K562 (cell line): ENCODE data around the gene IL1F10. TPM values are rescaled to one million over a fixed set of nuclear protein-coding genes. Genes with fewer than 3 reads are reported as not detected.
A peak's percentile ranks its signal among the peaks of the same experiment; 100 is the strongest.

ENCODE experiments used
- BRCA1 ChIP-seq, 2 experiments: fragments of 450-650 bp in 1 of 2; sonication (generic) in 1 of 2; formaldehyde crosslinking in 1 of 2; IDR thresholded peaks; 2 replicates each; pipeline versions ENCODE4 v1.5.0 to v1.6.1; 2017 to 2020; ENCODE audit warnings: mild to moderate bottlenecking in 1 of 2, missing genetic modification reagents in 1 of 2
- BRD4 ChIP-seq: fragments of 200-600 bp; sonication (generic); IDR thresholded peaks from 2 replicates; pipeline ENCODE4 v1.6.1; 2017; ENCODE audit warnings: inconsistent platforms
- FOXM1 ChIP-seq, 2 experiments: fragments of 450-650 bp in 1 of 2; sonication (generic) in 1 of 2; formaldehyde crosslinking in 1 of 2; IDR thresholded peaks; 2 replicates each; pipeline versions ENCODE4 v1.6.1 to v1.9.0; 2017 to 2022; ENCODE audit warnings: low read depth in 2 of 2, mild to moderate bottlenecking in 2 of 2, missing genetic modification reagents in 1 of 2, moderate library complexity in 1 of 2
- KAT2B ChIP-seq: IDR thresholded peaks from one replicate; pipeline ENCODE4 v1.6.1; 2012; ENCODE audit warnings: low read depth, mild to moderate bottlenecking, control low read depth, inconsistent platforms, low read length, moderate library complexity
- MTA2 ChIP-seq: fragments of 450-650 bp; IDR thresholded peaks from 2 replicates; pipeline ENCODE4 v1.6.1; 2016; ENCODE audit warnings: low read depth
- NR2C1 ChIP-seq, 2 experiments: fragments of 450-650 bp; IDR thresholded peaks; 2 replicates each; pipeline ENCODE4 v1.6.1; 2017; ENCODE audit warnings: mild to moderate bottlenecking in 2 of 2, antibody characterized with exemption in 1 of 2, inconsistent platforms in 1 of 2, missing compliant biosample characterization in 1 of 2, missing genetic modification characterization in 1 of 2
- POLR3A ChIP-seq: IDR thresholded peaks from 2 replicates; pipeline ENCODE4 v1.6.1; 2011; ENCODE audit warnings: borderline replicate concordance, mild to moderate bottlenecking, moderate library complexity; ENCODE audit not compliant: insufficient read length, insufficient read depth; ENCODE audit errors: extremely low read depth
- PTTG1 ChIP-seq: fragments of 450-650 bp; IDR thresholded peaks from 2 replicates; pipeline ENCODE4 v1.6.1; 2016; ENCODE audit warnings: low read depth, mild to moderate bottlenecking, missing genetic modification characterization, missing compliant biosample characterization
- SMAD3 ChIP-seq: fragments of 450-650 bp; formaldehyde crosslinking; conservative IDR thresholded peaks from 2 replicates; pipeline ENCODE4 v1.4.0; 2020; ENCODE audit warnings: mild to moderate bottlenecking
- SMARCC2 ChIP-seq: fragments of 450-650 bp; IDR thresholded peaks from 2 replicates; pipeline ENCODE4 v1.6.1; 2017; ENCODE audit warnings: antibody characterized with exemption, moderate library complexity, mild to moderate bottlenecking, low read depth
- SREBF2 ChIP-seq: sonication (generic); formaldehyde crosslinking; IDR thresholded peaks from 2 replicates; pipeline ENCODE4 v1.4.0; 2020; ENCODE audit warnings: mild to moderate bottlenecking, missing genetic modification reagents
- SRF ChIP-seq, 2 experiments: fragments of 250-450, 450-650 bp in 1 of 2; sonication (Bioruptor Pico) in 1 of 2; sonication (generic) in 1 of 2; formaldehyde crosslinking; IDR thresholded peaks; 2 replicates each; pipeline versions ENCODE4 v1.5.0 to v1.5.1; 2020 to 2022; ENCODE audit warnings: mild to moderate bottlenecking in 1 of 2, missing genetic modification reagents in 1 of 2
- SRSF9 ChIP-seq: fragments of 200-400 bp; formaldehyde crosslinking; IDR thresholded peaks from 2 replicates; pipeline ENCODE4 v1.6.1; 2017; ENCODE audit warnings: low read depth, low read length, borderline replicate concordance
- TCFL5 ChIP-seq: fragments of 250-450 bp; sonication (Bioruptor Pico); conservative IDR thresholded peaks from 2 replicates; pipeline ENCODE4 v1.6.1; 2021; ENCODE audit warnings: mild to moderate bottlenecking, moderate library complexity, matching md5 sums
- TRIM24 ChIP-seq, 2 experiments: fragments of 450-650 bp; IDR thresholded peaks; 2 replicates each; pipeline ENCODE4 v1.6.1; 2016
- ZC3H11A ChIP-seq: IDR thresholded peaks from 2 replicates; pipeline ENCODE4 v1.6.1; 2012; ENCODE audit warnings: low read depth, low read length, improper control_type of control experiment
- polyA plus RNA-seq, 8 experiments: library from polyadenylated mRNA; depleted of rRNA in 4 of 8; stranded (reverse) in 5 of 8; unstranded in 3 of 8; fragments of >200 nt; fragmentation: Nextera tagmentation in 2 of 8; fragmentation: Illumina TruSeq in 1 of 8; extraction: Ambion mirVana in 2 of 8; extraction: Trizol in 1 of 8; gene quantifications; 2 replicates each; pipeline versions ENCODE4 v1.2.1 to v1.2.3, GENCODE V29; 2011 to 2014; ENCODE audit warnings: inconsistent platforms in 1 of 8, missing spikeins in 1 of 8
- total RNA-seq, 7 experiments: library from RNA; depleted of rRNA in 6 of 7; stranded (reverse); fragments of >200 nt in 6 of 7; fragmentation: Illumina TruSeq in 2 of 7; extraction: Trizol in 2 of 7; gene quantifications; 2 replicates each; pipeline versions ENCODE4 v1.2.1 to v1.2.3, GENCODE V29; 2011 to 2021; ENCODE audit warnings: low replicate concordance in 1 of 7
- TF ChIP-seq, protein P1 (sequence below): fragments of 250-450 bp; sonication (Bioruptor Pico); IDR thresholded peaks from 2 replicates; pipeline ENCODE4 v1.5.0; 2021; ENCODE audit warnings: mild to moderate bottlenecking, moderate library complexity
- TF ChIP-seq, protein P2 (sequence below): fragments of 250-450 bp; sonication (Bioruptor Pico); IDR thresholded peaks from 2 replicates; pipeline ENCODE4 v1.5.0; 2022; ENCODE audit warnings: mild to moderate bottlenecking
- TF ChIP-seq, protein P3 (sequence below), 3 experiments: IDR thresholded peaks in 2 of 3; conservative IDR thresholded peaks in 1 of 3; 2 replicates each; pipeline ENCODE4 v1.5.1; 2011 to 2012; ENCODE audit warnings: low read length in 3 of 3, mild to moderate bottlenecking in 3 of 3, control low read depth in 2 of 3, improper control_type of control experiment in 1 of 3, inconsistent platforms in 1 of 3, low read depth in 1 of 3, mixed read lengths in 1 of 3, moderate library complexity in 1 of 3; ENCODE audit not compliant: insufficient read depth in 2 of 3
- TF ChIP-seq, protein P4 (sequence below): fragments of 250-450 bp; sonication (Bioruptor Pico); IDR thresholded peaks from 2 replicates; pipeline ENCODE4 v1.6.1; 2021; ENCODE audit warnings: mild to moderate bottlenecking

The IL1F10 gene
- total and polyA plus RNA-seq, 9 of the 15 experiments (the other 6 are each of a cell fraction or from before 2014, with no cell fraction given), result not detected

DNA sequence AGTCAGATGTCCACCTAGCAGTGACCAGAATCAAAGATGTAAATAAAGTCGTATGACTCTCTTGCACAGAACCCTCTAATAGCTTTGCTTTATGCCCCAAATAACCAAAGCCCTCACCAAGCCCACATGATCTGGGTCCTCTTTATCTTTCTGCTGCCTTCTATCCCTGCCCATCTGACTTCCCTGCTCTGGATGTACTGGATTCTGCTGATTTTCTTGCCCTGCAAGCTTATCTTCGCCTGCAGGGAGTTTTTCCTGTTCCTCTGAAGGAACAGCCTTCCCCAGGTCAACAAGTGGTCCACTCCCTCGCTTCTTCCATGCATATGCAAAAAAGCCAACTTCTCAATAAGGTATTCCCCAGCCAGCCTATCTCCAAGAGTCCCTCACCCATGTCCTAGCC is 33.8 kb upstream of the IL1F10 start (continued):
- TF ChIP-seq, protein P1, sequence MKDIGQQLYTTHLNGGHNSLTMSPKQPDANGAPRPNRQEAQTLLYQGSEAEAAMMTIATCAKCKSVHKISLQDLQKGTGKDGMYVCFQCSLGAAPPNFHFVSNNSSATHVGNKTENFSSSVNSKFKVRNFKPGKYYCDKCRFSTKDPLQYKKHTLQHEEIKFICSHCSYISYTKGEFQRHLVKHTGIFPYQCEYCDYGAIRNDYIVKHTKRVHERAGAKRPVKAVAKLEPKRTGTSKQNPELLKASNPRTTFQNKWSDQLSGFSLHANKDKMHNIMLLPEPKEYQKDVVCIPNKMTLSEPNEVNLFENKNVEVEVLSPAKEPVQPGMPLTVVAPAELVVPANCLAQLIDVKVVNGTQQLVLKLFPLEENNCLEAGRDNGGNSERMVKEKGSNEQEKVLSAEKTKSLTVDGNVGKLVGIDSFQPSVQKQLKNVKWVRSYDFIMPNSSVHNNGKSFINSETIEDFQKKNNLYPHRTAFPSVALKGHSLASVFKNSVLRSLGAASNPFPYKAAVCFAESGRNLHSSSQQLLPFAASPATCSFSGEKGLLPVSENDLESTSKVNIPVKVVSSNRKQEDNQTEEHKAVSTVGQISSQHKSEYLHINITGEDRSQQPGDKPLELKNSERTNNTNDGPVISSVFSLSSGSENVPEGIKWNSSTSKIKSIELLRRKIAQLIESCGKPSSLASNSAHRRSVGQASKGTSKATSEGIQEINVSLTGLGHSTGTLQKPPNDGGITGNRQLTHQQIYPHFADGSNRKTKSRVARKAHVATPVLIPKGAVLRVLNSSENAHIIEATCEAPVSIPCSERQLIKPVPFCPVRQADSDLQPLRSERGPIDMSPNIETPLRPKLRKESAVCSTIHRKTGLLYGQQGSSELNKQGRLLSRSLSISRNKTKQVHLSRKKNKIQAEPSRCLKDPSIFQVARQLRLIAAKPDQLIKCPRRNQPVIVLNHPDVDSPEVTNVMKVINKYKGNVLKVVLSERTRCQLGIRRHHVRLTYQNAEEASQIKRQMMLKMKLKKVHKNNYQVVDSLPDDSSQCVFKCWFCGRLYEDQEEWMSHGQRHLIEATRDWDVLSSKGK (CRISPR knock-in tag), result no peak
- TF ChIP-seq, protein P2, sequence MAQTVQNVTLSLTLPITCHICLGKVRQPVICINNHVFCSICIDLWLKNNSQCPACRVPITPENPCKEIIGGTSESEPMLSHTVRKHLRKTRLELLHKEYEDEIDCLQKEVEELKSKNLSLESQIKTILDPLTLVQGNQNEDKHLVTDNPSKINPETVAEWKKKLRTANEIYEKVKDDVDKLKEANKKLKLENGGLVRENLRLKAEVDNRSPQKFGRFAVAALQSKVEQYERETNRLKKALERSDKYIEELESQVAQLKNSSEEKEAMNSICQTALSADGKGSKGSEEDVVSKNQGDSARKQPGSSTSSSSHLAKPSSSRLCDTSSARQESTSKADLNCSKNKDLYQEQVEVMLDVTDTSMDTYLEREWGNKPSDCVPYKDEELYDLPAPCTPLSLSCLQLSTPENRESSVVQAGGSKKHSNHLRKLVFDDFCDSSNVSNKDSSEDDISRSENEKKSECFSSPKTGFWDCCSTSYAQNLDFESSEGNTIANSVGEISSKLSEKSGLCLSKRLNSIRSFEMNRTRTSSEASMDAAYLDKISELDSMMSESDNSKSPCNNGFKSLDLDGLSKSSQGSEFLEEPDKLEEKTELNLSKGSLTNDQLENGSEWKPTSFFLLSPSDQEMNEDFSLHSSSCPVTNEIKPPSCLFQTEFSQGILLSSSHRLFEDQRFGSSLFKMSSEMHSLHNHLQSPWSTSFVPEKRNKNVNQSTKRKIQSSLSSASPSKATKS (CRISPR knock-in tag), result no peak
- TF ChIP-seq SREBF2 (CRISPR knock-in tag) (no peak), SMARCC2 (0 out of 2 replicates have a peak, but pooled peaks have one; percentile 39), BRD4 (no peak), KAT2B (no peak), NR2C1 (IDR thresholded peaks at IDR 0.05) (no peak), NR2C1 (tag; IDR thresholded peaks at IDR 0.05) (0 out of 2 replicates have a peak, but pooled peaks have one; percentile 17), TCFL5 (CRISPR knock-in tag) (no peak), FOXM1 (IDR thresholded peaks at IDR 0.05; ENCODE audit: low read depth) (peak; percentile 55; the same call in 1 of the 2 replicates), FOXM1 (CRISPR knock-in tag; IDR thresholded peaks at IDR 0.05; ENCODE audit: low read depth) (no peak), BRCA1 (IDR thresholded peaks at IDR 0.05) (no peak), BRCA1 (CRISPR knock-in tag; IDR thresholded peaks at IDR 0.05) (no peak), POLR3A (no peak), TRIM24 (IDR thresholded peaks at IDR 0.05) (peak; percentile 88 to 90), SRF (CRISPR knock-in tag; IDR thresholded peaks at IDR 0.05) (no peak), SRSF9 (no peak), SMAD3 (CRISPR knock-in tag) (peak; percentile 55; the same call in 1 of the 2 replicates), ZC3H11A (no peak), PTTG1 (tag) (no peak), MTA2 (peak; percentile 96)
- TF ChIP-seq, protein P3, sequence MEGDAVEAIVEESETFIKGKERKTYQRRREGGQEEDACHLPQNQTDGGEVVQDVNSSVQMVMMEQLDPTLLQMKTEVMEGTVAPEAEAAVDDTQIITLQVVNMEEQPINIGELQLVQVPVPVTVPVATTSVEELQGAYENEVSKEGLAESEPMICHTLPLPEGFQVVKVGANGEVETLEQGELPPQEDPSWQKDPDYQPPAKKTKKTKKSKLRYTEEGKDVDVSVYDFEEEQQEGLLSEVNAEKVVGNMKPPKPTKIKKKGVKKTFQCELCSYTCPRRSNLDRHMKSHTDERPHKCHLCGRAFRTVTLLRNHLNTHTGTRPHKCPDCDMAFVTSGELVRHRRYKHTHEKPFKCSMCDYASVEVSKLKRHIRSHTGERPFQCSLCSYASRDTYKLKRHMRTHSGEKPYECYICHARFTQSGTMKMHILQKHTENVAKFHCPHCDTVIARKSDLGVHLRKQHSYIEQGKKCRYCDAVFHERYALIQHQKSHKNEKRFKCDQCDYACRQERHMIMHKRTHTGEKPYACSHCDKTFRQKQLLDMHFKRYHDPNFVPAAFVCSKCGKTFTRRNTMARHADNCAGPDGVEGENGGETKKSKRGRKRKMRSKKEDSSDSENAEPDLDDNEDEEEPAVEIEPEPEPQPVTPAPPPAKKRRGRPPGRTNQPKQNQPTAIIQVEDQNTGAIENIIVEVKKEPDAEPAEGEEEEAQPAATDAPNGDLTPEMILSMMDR (IDR thresholded peaks at IDR 0.05 in 2 of 3, conservative IDR thresholded peaks at IDR 0.05 in 1 of 3; ENCODE audit: insufficient read depth in 2 of 3, low read depth in 1 of 3, low read length in 3 of 3), result no peak
- TF ChIP-seq, protein P4, sequence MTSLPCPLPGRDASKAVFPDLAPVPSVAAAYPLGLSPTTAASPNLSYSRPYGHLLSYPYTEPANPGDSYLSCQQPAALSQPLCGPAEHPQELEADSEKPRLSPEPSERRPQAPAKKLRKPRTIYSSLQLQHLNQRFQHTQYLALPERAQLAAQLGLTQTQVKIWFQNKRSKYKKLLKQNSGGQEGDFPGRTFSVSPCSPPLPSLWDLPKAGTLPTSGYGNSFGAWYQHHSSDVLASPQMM, result no peak
